Neural progenitor cell (in vitro differentiated cells): Measurements from ENCODE around the gene UBE2QL1. TPM values are rescaled to one million over a fixed set of nuclear protein-coding genes. Genes with fewer than 3 reads are reported as not detected.

Source experiments
- DNase-seq: peaks from one replicate; pipeline ENCODE4 v3.0.0-alpha.2; 2016; ENCODE audit warnings: low spot score
- H2AFZ ChIP-seq: fragments of 200-600 bp; sonication (generic); replicated peaks from 2 replicates; pipeline ENCODE4 v1.6.1; 2016; ENCODE audit warnings: antibody characterized with exemption
- H3F3A ChIP-seq: fragments of 200-600 bp; sonication (generic); 2 replicates; pipeline ENCODE4 v1.6.1; 2016; ENCODE audit warnings: antibody characterized with exemption, low read depth
- H3K27ac ChIP-seq: fragments of 200-600 bp; sonication (generic); 2 replicates; pipeline ENCODE4 v1.5.1; 2016; ENCODE audit warnings: mild to moderate bottlenecking
- H3K27me3 ChIP-seq: fragments of 200-600 bp; sonication (generic); 2 replicates; pipeline ENCODE4 v1.6.1; 2016; ENCODE audit warnings: mild to moderate bottlenecking, moderate library complexity
- H3K36me3 ChIP-seq: fragments of 200-600 bp; sonication (generic); 2 replicates; pipeline ENCODE4 v1.5.1; 2016
- H3K4me1 ChIP-seq: fragments of 200-600 bp; sonication (generic); 2 replicates; pipeline ENCODE4 v1.6.1; 2016; ENCODE audit warnings: mixed run types
- H3K4me2 ChIP-seq: fragments of 200-600 bp; sonication (generic); 2 replicates; pipeline ENCODE4 v1.6.1; 2016
- H3K4me3 ChIP-seq: fragments of 200-600 bp; sonication (generic); 2 replicates; pipeline ENCODE4 v1.5.1; 2016
- H3K79me2 ChIP-seq: fragments of 200-600 bp; sonication (generic); 2 replicates; pipeline ENCODE4 v1.6.1; 2016; ENCODE audit warnings: low read depth
- H3K9ac ChIP-seq: fragments of 200-600 bp; sonication (generic); 2 replicates; pipeline ENCODE4 v1.6.1; 2016
- H3K9me3 ChIP-seq: fragments of 200-600 bp; sonication (generic); 2 replicates; pipeline ENCODE4 v1.5.1; 2016; ENCODE audit warnings: low read depth
- H4K20me1 ChIP-seq: fragments of 200-600 bp; sonication (generic); 2 replicates; pipeline ENCODE4 v1.6.1; 2016; ENCODE audit warnings: low read depth
- H3K27ac Mint-ChIP-seq: 3 replicates; pipeline ENCODE4 v1.8.0; 2021; ENCODE audit warnings: mixed read lengths
- H3K27me3 Mint-ChIP-seq: 2 replicates; pipeline ENCODE4 v1.8.0; 2022; ENCODE audit warnings: low read depth, mild to moderate bottlenecking, inconsistent platforms, moderate library complexity, mixed read lengths; ENCODE audit not compliant: insufficient read depth
- H3K36me3 Mint-ChIP-seq: 3 replicates; pipeline ENCODE4 v1.8.0; 2021; ENCODE audit warnings: mixed read lengths
- H3K4me1 Mint-ChIP-seq: 3 replicates; pipeline ENCODE4 v1.8.0; 2021; ENCODE audit warnings: mixed read lengths
- H3K4me3 Mint-ChIP-seq: 3 replicates; pipeline ENCODE4 v1.8.0; 2021; ENCODE audit warnings: mild to moderate bottlenecking, moderate library complexity, mixed read lengths
- H3K9me3 Mint-ChIP-seq: 3 replicates; pipeline ENCODE4 v1.8.0; 2020; ENCODE audit warnings: mixed read lengths
- EZH2 ChIP-seq: fragments of 200-600 bp; sonication (generic); IDR thresholded peaks from 2 replicates; pipeline ENCODE4 v1.6.1; 2017; ENCODE audit warnings: antibody characterized with exemption, mild to moderate bottlenecking, moderate library complexity
- EZH2phosphoT487 ChIP-seq: fragments of 200-600 bp; sonication (generic); IDR thresholded peaks from 2 replicates; pipeline ENCODE4 v1.6.1; 2017; ENCODE audit warnings: antibody characterized with exemption
- total RNA-seq: library from RNA; depleted of rRNA; stranded (reverse); fragments of >200 nt; gene quantifications from 2 replicates; pipeline ENCODE4 v1.2.3, GENCODE V29; 2015; ENCODE audit warnings: low replicate concordance
- TF ChIP-seq, protein P1 (sequence below): fragments of 200-600 bp; sonication (generic); IDR thresholded peaks from 2 replicates; pipeline ENCODE4 v1.5.1; 2017; ENCODE audit warnings: antibody characterized with exemption, mild to moderate bottlenecking

Gene UBE2QL1
- total RNA-seq, 1 donor from 2014 or later = 0.30 TPM

DNA sequence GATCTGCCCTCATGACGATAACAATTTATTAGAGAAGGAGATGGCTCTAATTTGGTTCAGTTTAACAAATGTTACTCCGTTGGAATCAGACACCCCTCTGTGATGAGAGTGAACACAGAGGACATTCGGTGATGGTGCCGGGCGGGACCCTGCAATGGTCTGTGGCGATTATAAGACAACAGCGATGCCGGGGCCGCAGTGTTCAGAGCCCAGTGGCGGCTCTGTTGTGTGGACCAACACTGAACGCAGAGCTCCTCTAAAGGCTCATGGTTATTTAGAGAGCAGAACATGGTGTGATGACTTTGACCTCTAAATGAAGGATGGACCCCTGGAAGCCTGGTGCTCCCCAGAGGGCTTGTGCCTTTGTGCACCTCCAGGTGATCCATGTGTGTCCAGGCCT, 21.2 kb downstream of the UBE2QL1 start:
- Histone ChIP-seq H3K36me3 (no peaks in the 10 kb centered on the region), H2AFZ (no peak overlapping the region), H3K27me3 (peaks cover 11% of the 10 kb centered on the region), H3K27ac (no peak overlapping the region), H3K9me3 (no peaks in the 10 kb centered on the region), H3K4me1 (peaks cover 23% of the 10 kb centered on the region), H3F3A (peaks cover 13% of the 10 kb centered on the region), H3K9ac (no peak overlapping the region), H4K20me1 (no peaks in the 10 kb centered on the region), H3K4me3 (no peak overlapping the region), H3K79me2 (no peaks in the 10 kb centered on the region), H3K4me2 (no peak overlapping the region)
- H3K36me3 Mint-ChIP-seq = no peaks in the 10 kb centered on the region
- H3K27me3 Mint-ChIP-seq = peaks cover 4% of the 10 kb centered on the region
- H3K9me3 Mint-ChIP-seq = no peaks in the 10 kb centered on the region
- H3K4me3 Mint-ChIP-seq = no peak overlapping the region
- H3K4me1 Mint-ChIP-seq = peaks cover 26% of the 10 kb centered on the region
- no peak overlapping the region for H3K27ac Mint-ChIP-seq
- DNase-seq = no peak
- no peak for TF ChIP-seq EZH2phosphoT487
- TF ChIP-seq EZH2 = no peak
- TF ChIP-seq, protein P1, sequence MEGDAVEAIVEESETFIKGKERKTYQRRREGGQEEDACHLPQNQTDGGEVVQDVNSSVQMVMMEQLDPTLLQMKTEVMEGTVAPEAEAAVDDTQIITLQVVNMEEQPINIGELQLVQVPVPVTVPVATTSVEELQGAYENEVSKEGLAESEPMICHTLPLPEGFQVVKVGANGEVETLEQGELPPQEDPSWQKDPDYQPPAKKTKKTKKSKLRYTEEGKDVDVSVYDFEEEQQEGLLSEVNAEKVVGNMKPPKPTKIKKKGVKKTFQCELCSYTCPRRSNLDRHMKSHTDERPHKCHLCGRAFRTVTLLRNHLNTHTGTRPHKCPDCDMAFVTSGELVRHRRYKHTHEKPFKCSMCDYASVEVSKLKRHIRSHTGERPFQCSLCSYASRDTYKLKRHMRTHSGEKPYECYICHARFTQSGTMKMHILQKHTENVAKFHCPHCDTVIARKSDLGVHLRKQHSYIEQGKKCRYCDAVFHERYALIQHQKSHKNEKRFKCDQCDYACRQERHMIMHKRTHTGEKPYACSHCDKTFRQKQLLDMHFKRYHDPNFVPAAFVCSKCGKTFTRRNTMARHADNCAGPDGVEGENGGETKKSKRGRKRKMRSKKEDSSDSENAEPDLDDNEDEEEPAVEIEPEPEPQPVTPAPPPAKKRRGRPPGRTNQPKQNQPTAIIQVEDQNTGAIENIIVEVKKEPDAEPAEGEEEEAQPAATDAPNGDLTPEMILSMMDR = no peak

DNA sequence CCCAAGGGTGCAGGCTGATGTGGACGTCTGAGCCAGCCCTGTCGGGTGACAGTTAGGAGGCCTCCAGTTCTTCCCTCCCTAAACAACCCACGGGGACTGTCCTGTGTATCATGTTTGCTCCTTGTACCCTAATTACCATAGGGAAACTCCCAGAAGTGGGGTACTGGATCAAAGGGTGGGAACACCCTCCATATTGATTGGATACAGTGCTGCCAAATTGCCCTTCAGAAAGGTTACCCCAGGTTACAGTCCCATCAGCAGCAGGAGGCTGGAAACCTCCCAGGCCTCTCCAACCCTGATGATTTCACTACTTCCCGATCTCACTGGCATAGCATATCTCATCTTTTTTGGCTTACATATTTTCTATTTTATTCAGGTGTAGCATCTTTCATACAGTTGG, 22.0 kb downstream of the UBE2QL1 start:
- no peak overlapping the region for H3K27ac ChIP-seq
- Mint-ChIP-seq H3K36me3 (no peaks in the 10 kb centered on the region), H3K4me3 (no peak overlapping the region), H3K9me3 (no peaks in the 10 kb centered on the region), H3K27ac (no peak overlapping the region), H3K27me3 (peaks cover 4% of the 10 kb centered on the region), H3K4me1 (peaks cover 26% of the 10 kb centered on the region)
- H3K9me3 ChIP-seq = no peaks in the 10 kb centered on the region
- H3K36me3 ChIP-seq = no peaks in the 10 kb centered on the region
- H3K27me3 ChIP-seq = peaks cover 11% of the 10 kb centered on the region
- H3K4me3 ChIP-seq = no peak overlapping the region
- no peak overlapping the region for H3K4me2 ChIP-seq
- peaks cover 23% of the 10 kb centered on the region for H3K4me1 ChIP-seq
- peaks cover 13% of the 10 kb centered on the region for H3F3A ChIP-seq
- TF ChIP-seq, protein P1 = no peak
- DNase-seq = no peak
- H3K79me2 ChIP-seq = no peaks in the 10 kb centered on the region
- H4K20me1 ChIP-seq = no peaks in the 10 kb centered on the region
- no peak overlapping the region for H3K9ac ChIP-seq
- H2AFZ ChIP-seq = no peak overlapping the region

- H3K9me3 ChIP-seq = no peaks in the 10 kb centered on the region
- H3K27ac ChIP-seq = no peak overlapping the region
- H3K4me1 Mint-ChIP-seq = peaks cover 26% of the 10 kb centered on the region
- TF ChIP-seq, protein P1 = no peak
- no peak for TF ChIP-seq EZH2
- TF ChIP-seq EZH2phosphoT487 = no peak
- H3K4me1 ChIP-seq = peaks cover 23% of the 10 kb centered on the region
- H3K79me2 ChIP-seq = no peaks in the 10 kb centered on the region
- no peak overlapping the region for H3K4me3 Mint-ChIP-seq
- DNase-seq = no peak
- H3K4me3 ChIP-seq = no peak overlapping the region
- no peaks in the 10 kb centered on the region for H3K36me3 ChIP-seq
- H3K36me3 Mint-ChIP-seq = no peaks in the 10 kb centered on the region
- no peak overlapping the region for H3K27ac Mint-ChIP-seq
- H2AFZ ChIP-seq = no peak overlapping the region
- H3K27me3 Mint-ChIP-seq = peaks cover 4% of the 10 kb centered on the region
- H3K9ac ChIP-seq = no peak overlapping the region
- H3K4me2 ChIP-seq = no peak overlapping the region
- H3K27me3 ChIP-seq = peaks cover 11% of the 10 kb centered on the region
- H3F3A ChIP-seq = peaks cover 13% of the 10 kb centered on the region
- H4K20me1 ChIP-seq = no peaks in the 10 kb centered on the region
- H3K9me3 Mint-ChIP-seq = no peaks in the 10 kb centered on the region
Measured at GRCh38 chr5:6471252-6471651, 22.6 kb downstream of the UBE2QL1 start.
